ENCODE measurements around the gene NKX1-2.

NKX1-2 gene

DNA sequence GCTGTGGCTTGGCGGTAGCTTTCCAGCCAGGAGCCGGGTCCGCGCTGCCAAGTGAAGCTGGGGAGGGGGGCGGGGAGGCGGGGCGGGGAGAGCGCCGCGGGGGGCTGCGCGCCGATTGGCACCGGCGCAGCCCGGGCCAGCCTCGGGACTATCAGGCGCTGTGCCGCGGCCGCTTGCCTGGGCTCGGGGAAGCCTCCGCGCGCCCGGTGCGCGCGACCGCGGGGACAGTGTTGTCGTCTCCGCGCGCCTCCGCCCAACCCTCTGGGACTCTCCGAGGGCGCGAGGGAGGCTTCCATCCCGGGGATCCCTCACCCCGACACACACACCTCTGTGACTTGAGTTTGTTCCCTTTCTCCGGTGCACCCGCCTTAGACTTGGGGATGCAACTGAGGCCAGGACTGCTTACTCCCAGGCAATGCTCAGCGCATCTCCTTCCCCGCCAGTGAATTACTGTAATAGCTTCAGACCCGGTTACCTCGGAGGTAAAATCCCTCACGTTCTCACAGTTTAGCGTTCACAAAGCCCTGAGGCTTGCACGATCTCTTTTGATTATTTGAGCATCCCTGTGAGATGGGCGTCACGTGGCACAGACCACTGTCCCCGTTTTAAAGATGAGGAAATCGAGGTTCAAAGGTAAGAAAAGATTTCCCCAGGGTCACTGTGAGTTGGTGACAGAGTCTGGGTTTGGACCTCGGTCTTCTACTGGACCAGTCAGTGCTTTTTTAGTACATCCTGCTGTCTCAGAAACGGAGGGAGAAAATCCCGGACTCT, at the start of gene NKX1-2:
NKX1-2 (minus strand) TSS at position 24 of the 771 bp plus-strand sequence. CDS start 92 bp downstream, outside the sequence.
- peak; percentile 45 for DNase-seq

DNA sequence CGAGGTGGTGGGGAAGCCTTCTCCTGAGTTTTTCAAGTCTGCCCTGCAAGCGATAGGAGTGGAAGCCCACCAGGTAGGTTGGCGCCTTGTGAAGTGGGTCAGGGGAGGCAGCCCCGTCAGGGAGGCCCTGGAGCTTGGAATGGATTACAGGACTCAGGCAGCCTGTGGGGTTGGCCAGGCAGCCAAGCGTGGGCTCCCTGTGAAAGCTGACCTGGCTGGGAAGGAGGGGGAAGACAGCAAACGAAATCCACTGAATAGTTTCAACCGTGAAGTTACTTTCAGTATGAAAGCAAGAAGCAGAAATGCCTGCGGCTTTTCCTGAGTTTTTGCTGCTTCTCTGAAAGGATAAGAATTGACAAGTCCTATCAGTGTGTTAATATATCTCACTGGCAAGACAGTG, 48.2 kb upstream of the NKX1-2 start:
- no peak for DNase-seq

DNA sequence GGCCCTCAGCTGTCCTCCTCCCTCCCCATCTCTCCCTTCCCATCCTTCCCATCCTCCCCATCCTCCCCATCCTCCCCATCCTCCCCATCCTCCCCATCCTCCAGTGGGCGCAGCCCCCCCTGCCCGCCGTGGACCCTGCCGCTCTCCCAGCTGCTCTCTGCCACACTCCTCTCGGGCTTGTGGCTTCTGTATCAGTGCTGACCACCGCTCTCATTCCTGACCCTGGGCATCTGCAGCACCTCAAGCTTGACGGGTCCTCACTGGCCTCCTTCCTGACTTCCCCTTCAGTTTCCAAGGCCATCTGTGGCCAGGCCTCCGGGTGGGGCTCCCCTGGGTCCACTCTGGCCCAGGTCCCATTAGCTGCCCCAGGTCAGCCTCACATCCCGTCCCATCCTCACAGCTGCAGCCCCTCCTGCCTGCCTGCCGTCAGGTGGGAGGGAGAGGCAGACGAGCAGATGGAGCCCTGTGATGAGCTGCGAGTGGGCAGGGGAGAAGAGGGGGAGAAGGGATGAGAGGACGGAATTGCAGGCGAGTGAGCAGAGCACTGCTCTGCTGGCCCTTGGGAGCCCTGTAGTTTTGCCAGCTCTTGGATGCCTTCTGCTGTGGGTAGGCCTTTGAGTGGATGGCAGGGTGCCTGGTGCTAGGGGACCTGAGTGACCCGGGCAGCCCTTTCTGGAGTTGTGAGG, 47.5 kb upstream of the NKX1-2 start:
- no peak for DNase-seq

DNA sequence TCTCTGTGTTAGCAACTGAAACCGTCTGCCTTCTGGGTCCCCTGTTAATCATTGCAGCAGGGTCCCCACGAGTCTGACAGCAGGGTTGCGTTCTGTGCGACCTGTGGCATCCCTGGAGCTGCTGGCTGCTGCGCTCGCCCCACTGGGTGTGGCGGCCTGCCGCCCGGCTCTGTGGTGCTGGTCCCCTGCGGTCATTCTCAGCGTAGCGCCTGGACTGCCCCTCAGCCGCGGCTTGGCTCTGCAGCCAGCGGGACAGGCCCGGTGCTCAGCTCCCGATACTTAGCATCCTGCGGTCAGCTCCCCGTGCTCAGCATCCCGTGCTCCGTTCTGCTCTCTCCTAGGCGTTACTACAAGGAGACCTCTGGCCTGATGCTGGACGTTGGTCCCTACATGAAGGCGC, 46.8 kb upstream of the NKX1-2 start:
- no peak for DNase-seq

DNA sequence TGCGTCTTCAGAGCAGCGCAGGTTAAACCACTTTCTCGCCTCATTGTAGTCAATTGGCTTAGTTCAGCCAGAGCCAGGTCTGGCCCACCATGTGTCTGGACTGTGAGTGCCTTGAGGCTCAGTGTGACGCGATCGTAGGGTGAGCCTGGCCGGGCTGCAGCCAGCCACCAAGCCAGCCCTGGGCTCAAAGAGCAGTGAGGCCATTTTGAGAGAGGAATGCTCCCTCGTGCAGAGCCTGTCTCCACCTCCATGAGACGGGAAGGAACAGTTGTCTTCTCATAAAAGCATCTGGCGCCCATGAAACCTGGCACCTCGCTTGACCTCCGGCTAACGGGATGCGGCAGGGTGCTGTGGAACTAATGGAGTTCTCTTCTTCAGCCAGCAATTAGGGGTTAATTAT, 46.3 kb upstream of the NKX1-2 start:
- DNase-seq, result no peak

DNA sequence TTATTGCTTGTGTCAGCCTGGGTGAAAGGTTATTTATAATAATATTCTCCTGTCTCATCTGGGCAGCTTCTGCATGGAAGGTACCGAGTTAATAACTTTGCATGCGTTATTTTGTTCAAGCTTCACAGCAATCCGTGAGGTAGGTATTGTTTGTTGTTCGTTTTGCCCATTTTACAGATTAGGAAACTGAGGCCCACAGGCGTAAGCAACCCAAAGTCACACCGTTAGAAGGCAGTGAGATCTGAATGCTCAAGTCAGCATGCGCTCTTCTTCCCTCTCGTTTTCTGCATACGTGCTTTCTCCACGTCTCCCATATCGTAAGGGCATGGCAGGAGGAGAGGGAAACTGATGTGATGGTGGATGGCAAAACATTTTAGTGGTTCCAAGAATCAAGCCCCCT, 45.9 kb upstream of the NKX1-2 start:
- DNase-seq, result no peak

DNA sequence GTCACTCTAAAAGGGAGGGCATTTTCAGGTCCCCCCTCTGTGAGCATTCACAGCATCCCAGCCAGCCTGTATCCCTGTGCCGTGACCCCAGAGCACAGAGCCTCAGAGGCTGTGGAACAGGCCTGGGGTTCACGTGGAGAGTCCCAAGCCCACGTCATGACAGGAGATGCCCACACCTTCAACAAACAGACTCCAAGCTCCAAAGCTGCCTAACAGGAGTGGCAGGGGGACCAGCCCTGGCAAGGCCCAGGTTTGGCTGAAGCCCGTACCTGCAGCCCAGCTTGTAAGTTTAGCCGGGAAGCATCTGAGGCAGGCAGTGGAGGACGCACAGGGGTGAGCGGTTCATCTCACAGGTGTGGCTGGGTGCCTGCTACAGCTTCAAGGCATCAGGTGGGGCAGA, 45.3 kb upstream of the NKX1-2 start:
- DNase-seq, result no peak

DNA sequence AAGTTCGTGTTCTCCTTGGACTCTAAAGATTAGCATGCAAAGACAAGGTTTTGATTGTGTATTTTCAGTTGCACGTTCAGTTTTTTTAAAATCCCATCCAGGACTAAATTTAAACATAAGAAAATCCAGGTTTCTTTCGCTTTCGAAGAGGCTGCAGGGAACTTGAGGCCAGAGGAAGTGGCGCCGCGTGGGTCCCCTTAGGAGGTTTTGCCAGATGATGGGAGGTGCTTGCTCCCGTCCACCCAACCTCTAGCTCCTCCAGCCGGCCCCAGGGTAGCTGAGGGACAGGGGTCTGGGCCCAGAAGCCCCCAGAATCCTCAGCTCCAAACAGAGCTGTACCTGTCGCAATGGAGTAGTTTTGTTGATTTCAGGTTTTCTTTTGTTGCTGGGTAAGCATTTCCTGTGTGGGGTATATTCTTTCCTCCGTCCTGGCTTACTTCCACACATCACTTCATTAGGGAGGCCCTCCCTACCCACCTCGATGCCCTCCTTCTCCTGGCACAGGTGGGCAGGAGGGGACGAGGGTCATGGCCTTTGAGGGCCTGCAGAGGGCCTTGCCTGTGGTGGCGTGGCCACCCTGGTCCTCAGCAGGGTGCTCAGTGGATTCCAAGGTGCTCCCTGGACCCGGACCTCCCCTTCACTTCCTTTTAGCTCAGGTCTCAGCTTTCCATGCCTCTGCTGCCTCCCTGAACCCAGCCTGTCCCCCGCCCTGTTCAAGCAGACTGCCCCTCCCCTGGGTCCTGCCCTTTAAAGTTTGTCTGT, 44.4 kb upstream of the NKX1-2 start:
- DNase-seq, result no peak

DNA sequence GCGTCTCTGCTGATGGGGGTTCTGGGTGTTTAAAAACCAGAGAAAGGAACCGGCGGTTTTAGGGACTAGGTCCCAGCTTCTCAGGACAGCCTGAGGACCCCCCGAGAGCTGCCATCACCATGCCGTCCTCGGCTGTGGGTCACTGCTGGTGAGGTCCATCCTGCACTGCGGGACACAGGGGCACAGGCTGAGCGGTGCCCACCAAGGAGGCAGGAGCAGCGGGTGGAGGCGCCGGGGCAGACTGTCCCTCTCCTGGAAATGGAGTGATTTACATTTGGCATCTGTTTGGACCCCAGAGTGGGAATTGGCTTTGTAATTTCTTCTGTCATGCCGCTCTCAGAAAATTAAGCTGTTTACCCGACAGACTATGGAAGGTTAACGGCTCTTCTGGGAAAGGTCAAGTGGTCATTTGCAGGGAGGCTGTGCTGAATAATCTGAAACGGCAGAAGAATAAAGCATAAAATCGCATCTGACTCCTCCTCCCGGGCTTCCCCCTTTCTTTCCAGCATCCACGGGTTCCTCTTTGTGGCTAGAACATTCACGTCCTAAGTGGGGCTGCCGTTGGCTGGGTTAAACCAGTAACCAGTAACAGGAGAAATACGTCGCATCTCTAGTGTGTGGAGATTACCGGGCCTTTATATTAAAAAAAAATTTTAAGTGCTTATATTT, 43.5 kb upstream of the NKX1-2 start:
- peak; percentile 7 for DNase-seq

DNA sequence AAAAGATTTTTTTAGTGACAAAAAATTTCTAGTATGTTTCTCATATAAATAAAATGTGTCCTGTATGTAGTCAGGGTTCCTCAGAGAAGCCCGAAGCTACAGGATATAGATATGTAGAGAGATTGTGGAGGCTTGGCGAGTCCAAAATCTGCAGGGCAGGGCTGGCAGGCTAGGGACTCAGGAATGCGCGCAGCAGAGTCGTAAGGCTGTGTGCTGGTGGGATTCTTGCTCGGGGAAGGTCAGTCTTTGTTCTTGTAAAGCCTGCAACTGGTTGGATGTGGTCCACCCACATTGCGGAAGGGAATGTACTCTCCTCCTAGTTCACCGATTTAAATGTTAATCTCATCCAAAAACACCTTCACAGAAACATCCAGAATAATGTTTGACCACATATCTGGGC, 42.4 kb upstream of the NKX1-2 start:
- no peak for DNase-seq

DNA sequence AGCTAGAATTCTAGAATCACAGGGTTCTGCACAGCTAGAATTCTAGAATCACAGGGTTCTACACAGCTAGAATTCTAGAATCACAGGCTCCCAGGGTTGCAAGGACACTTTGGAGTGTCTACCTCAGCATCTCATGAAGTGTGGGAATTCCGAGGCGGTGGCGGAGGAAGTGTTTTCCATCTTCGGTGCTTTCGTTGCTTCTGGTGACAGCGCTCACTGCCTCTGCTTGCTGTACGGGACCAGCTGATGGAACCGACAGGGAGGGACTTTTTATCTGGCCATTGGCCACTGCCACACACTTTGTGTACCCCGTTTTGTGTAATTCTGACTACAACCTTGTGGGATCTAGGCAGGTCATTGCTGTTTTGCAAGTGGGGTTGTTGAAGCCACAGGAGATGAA, 41.3 kb upstream of the NKX1-2 start:
- no peak for DNase-seq

DNA sequence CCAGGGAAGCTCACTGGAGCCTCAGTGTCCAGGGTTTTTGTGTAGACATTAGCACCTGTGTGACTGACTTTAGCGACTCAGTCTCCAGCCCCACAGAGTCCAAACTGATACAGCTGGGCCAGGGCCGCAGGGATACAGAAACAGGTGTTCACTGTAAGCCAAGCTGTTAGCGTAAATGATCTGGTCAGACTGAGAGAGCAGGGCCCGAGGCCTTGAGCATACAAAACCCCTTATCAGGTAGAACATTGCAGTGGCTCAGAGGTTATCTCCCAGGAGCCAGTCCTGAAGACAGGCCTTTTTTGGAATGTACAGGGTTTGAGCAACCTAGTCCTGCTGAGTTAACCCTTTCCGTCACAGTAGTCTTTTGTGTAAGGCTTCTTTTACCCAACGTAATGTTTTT, 36.8 kb upstream of the NKX1-2 start:
- DNase-seq, result no peak

DNA sequence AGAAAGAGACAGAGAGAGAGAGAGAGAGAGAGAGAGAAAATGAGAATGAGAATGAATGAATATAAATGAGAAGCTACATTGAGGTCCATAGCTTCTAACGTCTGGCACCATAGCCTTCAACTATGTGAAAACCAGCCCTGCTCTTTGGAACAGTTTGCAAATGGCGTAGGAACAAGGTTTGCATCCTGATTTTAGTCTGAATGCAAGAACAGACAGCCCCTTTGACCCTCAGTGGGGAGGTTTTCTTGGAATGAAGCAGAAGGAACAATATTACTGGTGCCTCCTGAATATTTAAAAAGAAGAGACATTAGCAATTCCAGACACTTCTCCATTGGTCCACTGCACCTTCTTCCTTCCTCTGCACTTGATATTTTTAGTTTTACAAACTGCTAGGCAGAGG, 34.8 kb upstream of the NKX1-2 start:
- DNase-seq, result no peak

DNA sequence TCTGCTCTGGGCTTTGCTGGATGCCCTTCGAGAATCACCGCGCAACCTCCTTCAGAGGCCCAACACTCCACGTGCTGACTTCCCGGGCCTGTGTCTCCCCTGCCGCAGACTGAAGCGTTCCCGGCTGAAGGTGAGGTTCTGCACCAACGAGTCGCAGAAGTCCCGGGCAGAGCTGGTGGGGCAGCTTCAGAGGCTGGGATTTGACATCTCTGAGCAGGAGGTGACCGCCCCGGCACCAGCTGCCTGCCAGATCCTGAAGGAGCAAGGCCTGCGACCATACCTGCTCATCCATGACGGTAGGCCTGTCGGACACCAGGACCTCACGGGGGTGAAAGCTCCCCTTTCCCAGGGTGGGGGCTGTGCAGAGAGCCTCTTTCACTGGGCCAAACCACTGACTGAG, 34.2 kb upstream of the NKX1-2 start:
- no peak for DNase-seq

DNA sequence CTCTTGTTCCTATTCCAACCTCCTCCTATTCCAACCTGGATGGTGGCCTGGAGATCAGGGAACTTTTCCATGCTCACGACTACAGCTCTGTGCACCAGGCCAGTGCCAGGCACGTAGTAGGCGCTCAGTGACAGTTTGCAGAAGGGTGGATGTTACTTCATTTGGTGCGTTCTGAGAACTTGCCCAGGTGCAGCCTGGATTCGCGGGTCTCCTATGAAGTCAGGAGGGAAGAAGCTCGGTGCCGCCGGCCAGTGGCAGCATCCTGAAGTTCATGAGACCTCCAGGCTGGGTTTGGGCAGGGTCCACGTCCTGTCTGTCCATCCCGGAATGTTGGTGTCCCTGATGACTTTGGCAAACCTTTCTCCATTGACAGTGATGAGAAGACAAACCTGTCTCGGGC, 33.0 kb upstream of the NKX1-2 start:
- DNase-seq, result no peak

DNA sequence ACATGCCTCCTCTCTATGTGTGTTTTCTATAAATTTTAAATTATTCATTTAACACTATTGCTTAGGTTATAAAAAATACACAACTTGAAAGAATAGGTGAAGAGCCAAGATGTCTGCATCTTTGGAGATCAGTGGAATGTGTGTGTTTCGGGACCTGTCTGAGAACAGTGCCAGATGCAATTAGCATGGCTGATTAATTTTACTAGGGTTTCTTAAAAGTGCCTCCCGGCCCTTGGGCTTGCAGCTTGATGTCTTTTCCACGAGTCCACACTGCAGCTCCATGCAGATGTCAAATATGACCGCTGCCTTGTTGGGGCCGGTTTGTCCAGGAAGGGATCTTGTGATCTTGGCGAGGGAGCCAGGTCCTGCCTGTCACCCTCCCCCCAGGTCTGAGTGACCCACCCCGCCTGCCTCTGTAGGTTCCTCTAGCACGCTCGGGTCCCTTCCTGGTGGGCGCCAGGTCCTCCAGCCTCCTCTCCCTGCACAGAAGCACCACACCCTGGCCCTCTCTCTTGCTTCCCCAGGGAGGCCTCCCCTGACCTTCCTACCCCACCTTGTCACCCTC, 32.5 kb upstream of the NKX1-2 start:
- no peak for DNase-seq

DNA sequence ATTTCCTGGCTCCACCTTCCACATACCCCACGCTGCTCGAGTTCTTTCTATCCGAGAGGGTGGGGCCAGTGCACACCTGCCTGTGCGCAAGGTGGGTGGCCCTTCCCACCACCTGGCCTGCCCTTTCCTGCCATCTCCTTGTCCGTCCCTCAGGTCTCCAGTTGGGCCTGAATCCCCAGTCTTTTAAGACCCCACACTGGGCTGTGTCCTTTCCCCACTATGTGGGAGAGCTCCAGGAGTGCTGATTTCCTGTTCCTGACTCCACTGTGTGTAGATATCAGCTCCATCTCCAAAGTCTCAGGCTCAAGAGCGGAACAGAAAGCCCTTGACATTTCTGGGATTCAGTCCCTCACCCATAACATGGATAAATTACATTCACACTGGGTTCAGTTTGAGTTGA, 31.9 kb upstream of the NKX1-2 start:
- DNase-seq, result no peak

DNA sequence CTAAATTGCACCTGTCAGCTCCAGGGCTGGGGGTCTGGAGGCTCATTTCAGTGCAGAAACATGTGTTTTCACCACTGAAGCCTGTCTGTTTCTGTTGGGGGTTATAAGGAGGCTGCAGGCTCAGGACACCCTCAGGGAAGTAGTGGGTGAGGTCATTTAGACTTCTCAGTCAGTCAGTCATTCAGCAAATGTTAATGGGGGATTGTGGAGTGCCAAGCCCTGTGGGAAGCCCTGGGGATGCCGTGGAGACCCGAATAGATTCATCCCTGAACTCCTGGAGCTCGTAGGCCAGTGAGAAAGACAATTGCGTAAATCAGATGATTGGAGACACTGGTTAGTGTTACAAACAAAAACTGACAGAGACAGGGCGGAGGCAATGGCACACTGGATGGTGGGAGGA, 31.0 kb upstream of the NKX1-2 start:
- DNase-seq, result no peak

DNA sequence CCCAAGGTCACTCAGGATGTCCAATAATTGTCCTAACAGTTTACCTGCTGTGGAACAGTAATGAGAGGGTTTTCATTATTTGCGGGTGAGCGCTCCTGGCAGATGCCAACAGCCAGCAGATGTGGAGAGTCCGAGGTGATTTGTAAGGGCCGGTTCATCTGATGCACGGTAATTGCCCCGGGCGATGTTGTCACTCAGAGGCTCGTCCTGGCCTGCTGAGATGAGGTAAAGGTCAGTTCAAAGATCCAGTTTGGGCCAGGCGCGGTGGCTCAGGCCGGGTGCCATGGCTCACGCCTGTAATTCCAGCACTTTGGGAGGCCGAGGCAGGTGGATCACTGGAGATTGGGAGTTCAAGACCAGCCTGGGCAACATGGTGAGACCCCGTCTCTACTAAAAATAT, 28.7 kb upstream of the NKX1-2 start:
- DNase-seq, result no peak

DNA sequence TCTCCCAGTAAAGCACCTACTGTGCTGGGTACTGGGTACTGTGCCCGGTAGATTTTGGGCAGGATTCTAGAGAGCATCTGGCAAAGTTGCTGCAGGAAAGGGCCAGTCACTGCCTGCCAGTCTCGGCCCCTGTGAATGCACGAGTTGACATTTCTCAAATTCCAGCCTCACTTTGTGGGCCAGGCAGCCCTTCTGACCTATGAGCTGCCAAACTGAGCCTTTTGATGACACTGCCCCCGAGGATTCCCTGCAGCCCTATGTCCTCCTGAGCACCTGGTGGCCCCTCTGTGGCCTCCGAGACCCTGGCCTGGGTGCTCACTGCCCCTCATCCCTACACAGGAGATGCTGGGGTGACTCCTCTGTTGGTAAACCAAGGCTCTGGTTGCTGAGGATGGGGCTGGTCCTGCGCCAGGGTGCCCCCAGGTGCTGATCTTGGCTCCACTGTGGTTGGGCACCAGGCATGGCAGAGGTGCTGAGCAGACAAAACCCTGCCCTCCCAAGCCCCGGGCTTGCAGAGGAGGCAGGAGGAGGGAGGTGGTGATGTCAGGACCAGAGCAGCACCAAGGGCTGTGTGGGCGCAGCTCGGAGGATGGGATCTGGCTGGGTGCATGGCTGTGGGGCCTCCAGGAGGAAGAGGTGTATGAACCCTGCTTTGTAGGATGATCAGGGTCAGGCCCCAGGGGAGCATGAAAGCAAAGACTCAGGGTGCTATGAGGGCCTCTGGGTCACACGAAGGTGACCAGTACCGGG, 28.0 kb upstream of the NKX1-2 start:
- no peak for DNase-seq

DNA sequence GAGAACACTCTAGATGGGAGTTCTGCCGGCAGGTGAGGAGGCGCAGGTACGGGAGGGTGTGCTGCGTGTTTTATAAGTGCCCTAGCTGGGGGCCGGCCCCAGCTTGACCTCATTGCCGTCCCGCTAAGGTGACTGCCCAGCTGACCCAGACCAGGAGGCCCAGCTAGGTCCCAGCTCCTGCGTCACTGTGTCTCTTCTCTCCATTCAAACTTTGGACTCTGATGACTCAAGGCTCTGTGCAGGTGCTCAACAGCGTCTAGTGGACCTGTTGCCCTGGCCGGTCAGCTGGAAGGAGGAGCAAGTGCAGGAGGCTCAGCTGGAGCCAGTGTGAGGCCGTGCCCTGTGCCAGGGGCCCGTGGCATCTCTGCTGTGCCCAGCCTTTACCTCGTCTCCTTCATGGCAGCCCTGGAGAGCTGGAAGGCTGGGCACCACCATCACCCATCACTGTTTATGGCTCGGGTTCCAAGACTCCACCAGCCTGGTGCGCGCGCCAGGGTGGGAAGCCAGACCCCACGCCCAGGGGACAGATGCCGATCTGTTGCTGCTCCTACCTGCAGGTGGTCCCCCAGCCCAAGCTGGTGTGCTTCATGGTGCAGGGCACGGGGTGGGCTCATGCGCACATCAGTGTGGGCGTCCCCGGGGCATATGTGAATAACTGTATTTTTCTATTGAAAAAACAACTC, 26.3 kb upstream of the NKX1-2 start:
- no peak for DNase-seq
